GM18508 (cell line): ENCODE data around the gene GPR39.

Source experiments
- ATAC-seq: cut with Tn5 transposase; IDR thresholded peaks from one replicate; pipeline ENCODE4 v1.9.1; 2021; ENCODE audit warnings: moderate number of reproducible peaks; ENCODE audit not compliant: insufficient read depth, unreplicated experiment

Gene GPR39

DNA sequence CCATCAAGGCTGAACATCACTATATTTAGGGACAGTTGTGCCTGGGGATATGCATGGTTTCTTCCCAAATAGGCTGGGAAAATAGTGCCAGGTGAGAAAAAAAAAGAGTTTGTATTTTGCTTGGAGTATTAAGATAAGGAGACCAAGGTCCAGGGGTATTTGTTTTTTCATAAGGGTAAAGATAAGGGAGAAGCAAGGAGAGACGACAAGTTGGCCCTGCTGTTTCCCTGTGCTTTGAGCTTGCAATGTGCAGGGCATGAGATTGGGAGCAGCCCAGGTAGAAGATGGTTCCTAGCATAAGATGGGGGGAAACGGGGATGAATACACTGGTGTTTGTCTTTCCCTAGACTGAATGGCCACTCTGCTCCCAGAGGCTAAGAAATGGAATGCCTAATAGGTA, 8.8 kb upstream of the GPR39 start:
- no peak for ATAC-seq

GRCh38 chr2:132412021-132412420, 4.6 kb upstream of the GPR39 start:
- no peak for ATAC-seq

DNA sequence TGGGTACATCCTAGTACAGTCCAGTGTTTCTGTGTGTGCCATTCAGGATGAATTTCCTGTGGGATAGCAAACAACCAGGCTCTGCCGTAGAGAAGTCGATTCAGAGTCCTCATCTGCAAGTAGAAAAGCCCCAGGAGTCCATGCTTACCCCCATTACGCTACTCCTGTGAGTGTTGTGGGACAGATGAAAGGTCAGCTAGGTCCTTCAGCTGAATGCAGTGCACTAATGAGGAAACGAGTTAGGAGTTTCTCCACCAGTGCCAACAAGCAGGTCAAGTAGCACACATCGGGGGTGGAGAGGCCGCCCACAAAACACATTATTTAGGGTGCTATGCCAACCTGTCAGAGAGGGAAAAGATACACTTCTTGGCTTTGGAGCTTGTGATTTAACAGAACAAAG, 2.5 kb upstream of the GPR39 start:
- no peak for ATAC-seq

DNA sequence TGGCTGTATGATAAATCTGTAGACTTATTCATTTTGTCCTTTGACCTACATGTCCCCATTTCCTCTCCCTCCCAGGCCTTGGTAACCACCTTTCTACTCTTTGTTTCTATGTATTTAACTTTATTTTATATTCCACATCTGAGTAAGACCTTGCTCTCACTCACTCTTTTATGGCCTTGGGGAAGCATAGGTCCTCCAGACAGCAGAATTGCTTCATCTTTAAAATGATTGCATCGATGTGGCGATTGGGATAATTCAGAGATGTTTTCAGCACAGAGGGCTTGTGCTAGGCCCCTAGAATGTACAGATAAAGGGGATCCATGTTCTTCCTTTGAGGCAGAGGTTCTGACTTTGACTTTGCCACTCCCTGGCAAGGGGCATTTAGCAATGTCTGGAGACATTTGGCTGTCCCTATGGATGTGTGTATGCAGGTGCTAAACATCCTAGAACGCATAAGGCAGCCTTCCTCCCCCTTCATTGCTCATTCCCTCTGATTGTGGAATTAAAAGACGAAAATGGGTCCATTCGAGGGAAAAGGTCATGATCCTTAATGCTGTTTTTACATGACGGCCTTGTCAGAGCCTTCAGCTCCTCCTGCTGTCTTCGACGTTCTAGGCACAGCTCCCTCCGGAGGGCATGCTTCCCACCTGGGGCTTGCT, 1.2 kb upstream of the GPR39 start:
- no peak for ATAC-seq

- no peak for ATAC-seq
Measured at GRCh38 chr2:132415915-132416722, 486 bp upstream of the GPR39 start.

GRCh38 chr2:132417430-132418035, 928 bp downstream of the GPR39 start:
- no peak for ATAC-seq

DNA sequence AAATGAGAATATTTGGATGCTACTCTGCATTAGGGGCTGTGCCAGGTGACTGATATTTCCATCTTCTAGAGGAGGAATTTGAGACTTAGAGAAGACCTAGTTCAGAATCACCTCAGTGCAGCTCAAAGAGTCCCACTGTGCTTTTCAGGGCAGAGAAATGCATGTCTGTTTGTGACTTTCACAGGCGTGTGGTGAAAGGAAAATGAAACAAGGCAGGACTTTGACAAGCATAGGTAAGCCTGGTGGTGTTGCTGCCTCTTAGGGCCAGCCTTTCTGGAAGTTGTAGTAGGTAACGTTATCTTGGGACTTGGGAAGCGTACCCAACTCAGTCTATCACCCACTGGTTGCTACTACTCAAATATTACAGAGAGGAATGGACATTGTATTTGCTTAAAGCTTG, 2.6 kb downstream of the GPR39 start:
- no peak for ATAC-seq

GRCh38 chr2:132419941-132420340, 3.3 kb downstream of the GPR39 start:
- no peak for ATAC-seq

- no peak for ATAC-seq
Measured at GRCh38 chr2:132420816-132421805, 4.5 kb downstream of the GPR39 start.

DNA sequence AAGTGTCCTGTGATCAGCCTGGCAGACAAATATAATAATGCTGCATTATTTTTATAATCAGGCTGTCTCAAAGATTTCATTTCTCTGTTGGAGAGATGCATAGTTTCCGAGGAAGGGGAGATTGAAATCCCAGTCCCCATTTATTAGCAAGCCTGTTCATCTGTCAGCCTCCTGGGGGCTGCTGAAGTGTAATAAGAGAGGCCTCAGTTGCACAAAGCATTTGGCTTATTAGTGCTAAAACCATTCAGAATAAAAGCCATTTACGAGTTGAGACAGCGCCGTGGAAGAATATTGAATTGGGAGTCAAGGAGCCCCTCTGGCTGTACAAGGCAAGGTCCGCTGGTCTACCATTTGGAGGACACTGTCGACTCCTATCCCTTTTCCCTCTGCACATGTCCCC, 6.1 kb downstream of the GPR39 start:
- ATAC-seq = no peak

GRCh38 chr2:132424526-132425121, 8.0 kb downstream of the GPR39 start:
- ATAC-seq = no peak

DNA sequence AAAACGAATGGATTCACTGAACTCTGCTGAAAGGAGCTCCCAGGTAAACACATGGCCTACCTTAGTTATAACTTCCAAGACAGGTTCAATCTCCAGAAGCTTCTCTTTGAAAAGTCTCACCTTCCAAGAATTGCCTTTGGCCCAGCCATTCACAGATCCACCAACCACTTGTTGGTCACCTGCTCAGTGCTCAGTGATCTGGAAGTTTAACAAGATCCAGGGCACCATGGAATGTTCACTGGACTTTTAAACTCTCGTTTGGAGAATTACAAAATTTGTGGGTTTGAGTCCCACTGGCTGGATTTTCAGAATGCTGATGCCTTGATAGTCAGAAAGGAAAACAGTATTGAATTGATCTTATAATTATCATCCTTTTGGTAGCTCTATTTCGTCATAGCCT, 9.4 kb downstream of the GPR39 start:
- no peak for ATAC-seq

GRCh38 chr2:132426656-132427055, 10.1 kb downstream of the GPR39 start:
- no peak for ATAC-seq

DNA sequence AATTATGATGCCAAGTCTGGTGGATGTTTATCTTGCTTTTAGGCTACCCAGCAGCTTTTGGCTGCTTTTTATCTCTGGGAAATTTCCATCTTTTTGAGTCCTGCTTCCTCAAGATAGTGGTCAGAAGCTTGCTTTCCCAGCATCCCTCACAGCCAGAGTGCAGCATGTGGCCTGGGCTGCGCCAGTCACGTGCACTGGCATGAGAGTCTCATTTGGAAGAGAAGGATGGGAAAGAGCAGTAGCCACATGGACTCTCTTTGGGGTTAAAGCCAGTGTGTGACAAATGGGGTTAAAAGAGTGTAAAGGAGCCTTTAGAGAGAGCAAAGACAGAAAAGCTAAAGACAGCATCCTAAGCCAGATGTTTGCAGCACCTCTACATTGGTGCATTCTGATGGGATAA, 12.7 kb downstream of the GPR39 start:
- ATAC-seq = no peak

DNA sequence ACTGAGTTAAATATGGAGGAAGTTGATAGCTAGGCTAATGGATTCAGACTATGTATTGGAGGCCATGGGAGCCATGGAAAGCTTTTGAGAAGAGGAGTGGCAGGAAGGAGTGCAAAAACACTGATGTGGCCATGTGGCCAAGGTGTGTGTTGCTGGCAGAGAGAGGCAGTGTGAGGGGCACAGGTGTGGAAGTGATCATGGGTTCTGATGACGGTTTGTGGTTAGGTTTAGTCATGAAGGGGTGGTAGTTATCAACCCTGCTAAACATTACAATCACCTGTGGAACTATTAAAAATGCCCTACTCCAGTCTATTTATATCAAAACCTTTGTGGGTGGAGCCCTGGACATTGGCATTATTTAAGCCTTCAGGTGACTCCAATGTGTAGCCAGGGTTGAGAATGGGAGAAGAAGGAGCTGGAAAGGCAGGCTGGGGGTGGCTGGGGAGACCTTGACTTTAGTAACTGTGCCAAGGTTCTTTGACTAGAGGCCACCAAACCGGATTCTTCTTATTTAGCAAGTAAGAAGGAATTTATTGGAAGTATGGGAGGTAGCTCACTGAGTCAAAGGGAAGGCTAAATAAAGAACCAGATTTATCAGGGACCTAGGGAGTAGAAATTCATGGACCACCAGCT, 13.5 kb downstream of the GPR39 start:
- ATAC-seq = no peak

DNA sequence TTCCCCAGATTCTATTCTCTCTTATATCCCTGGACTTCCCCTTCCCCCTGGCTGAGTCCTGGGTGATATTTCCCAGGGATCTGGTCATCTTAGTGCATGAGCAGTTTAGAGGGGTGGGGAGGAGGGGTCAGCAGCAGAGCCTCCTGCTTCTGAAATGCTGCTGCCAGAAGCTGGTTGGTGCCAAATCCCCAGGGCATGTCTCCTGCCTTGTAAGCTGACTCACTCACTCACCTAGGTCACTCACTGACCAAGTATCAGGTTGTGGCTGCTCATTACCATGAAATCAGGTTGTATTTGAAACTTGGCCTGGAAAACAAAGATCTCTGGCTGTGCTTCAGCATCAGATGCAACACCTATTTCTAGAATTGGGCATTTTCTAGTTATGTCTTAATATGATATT, 14.3 kb downstream of the GPR39 start:
- ATAC-seq = no peak

GRCh38 chr2:132437852-132438669, 21.5 kb downstream of the GPR39 start:
- no peak for ATAC-seq

- ATAC-seq = no peak
Measured at GRCh38 chr2:132438691-132439090, 22.1 kb downstream of the GPR39 start.
